NOMO-1 (cell line): Measurements from ENCODE around the gene SCAMP5.

ENCODE experiments used
- DNase-seq, 2 experiments: peaks; one replicate each; lab custom pipeline; 2025; ENCODE audit not compliant: unreplicated experiment in 2 of 2; lab: John Stamatoyannopoulos, UW

The SCAMP5 gene, protein sequence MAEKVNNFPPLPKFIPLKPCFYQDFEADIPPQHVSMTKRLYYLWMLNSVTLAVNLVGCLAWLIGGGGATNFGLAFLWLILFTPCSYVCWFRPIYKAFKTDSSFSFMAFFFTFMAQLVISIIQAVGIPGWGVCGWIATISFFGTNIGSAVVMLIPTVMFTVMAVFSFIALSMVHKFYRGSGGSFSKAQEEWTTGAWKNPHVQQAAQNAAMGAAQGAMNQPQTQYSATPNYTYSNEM

DNA sequence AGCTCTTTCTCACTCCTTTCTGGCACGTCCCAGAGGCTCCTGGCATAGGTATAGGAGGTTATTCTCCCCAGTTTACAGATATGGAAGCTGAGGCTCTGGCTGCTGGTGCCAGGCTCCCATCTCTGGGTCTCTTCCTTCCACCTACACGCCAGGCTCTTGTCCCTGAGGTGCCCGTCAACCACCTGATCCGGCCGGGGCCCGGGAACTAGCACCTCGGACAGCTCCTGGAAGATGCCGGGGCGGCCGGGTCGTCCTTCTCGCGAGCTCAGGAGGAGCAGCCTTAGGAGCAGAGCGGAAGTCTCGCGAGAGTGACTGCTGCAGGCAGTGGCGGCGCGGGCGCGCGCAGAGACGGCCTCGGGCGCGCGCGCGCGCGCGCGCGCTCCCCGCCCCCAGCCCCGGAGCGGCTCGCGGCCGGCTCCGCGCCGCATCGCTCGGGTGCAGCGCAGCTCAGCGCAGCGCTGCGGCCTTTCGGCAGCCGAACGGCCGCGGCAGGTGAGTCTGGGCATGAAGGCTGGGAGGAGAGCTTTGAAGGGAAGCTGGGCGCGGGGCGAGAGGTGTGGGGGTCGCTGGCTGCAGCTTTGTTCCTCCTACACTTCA, at the start of gene SCAMP5:
Gene SCAMP5 (plus strand): TSS at position 382 of the 597 bp plus-strand sequence. CDS start 16,277 bp downstream, outside the sequence.
- DNase-seq = peak; percentile 76 to 88

DNA sequence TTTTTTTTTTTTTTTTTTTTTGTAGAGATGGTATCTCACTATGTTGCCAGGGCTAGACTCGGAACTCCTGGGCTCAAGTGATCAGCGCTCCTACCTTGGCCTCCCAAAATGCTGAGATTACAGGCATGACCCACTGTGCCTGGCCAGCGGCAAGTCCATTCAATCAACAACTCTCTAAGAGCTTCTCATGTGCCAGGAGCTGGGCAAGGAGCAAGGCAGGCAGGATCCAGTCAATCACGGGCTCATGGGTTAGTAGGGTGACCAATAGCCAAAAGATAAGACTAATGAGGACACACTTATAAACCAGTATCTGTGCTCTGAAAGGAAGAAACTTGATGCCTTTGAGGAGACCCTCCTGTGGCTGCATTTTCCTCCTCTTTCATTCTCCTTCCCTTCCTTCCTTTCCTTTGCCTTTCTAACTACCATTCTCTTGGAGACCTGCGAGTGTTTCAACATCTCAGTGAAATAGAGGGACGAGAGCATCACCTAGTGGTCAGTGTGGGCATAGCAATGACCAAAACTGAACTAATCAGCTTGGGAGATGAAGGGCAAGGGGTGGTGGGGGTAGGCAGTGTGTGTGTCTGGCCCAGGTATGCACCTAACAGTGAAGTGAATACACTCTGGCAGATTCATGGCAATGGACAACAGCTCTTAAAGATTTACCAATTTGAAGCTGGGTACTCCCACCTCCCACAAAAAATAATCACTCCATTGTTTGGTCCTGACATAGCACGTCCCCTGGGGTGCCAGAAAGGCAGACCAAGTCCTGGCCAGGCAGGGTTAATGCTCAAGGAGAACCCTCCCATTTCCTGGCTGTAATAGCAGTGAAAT, 45.1 kb upstream of the SCAMP5 start:
- peak; percentile 26 to 60 for DNase-seq

DNA sequence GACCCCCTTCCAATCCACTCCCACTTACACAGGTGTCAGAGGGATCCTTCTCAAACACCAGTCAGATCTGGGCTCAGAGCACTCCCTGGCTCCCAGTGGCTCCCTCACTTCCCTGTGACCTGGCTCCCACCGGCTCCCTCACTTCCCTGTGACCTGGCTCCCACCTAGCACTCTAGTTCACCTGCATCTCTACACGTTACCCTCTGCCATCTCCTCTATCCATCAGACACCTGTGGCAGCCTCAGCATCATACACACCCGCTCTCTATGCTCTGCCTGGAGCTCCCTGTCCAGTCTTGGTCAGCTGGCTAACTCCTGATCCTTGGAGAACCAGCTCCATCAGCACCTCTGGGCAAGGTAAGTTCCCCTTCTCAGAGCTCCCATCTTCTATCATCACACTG, 44.4 kb upstream of the SCAMP5 start:
- no peak for DNase-seq

DNA sequence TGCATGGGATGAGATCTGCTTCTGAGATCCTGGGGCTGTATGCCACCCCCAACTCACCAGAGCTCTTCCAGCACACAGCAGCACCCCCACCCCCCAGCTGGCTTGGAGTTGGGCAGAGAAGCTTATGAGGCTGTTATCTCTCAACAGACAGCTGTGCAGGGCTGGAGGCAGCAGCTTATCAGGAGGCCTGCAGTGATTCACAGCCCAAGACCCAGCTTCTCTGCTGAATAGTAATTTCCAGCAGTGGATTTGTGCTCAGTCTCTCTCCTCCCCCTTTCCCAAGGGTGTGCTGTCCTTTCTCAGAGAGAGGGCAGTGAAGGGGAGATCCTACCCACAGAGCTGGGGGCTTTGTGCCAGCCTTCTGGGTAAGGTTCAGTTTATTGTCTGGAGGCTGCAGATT, 40.8 kb upstream of the SCAMP5 start:
- no peak for DNase-seq

DNA sequence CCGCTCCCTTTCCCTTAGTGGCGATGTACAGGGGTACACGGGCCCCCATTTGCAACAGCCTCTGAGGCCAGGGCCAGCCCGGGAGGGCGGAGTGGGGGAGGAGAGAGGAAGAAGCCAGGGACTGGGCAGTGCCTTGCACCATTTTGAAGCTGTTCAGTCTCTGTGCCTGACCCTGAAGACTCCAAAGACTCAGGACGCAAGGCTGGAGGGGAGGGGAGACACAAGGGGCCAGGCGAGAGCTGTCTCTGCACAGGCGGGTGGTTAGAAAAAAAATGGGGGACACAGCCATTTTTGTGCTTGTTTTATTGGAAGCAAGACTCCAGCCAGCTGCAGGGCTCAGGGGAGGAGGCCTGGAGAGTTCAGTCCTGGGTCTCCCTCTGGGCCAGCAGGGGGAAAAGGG, 40.3 kb upstream of the SCAMP5 start:
- no peak for DNase-seq

DNA sequence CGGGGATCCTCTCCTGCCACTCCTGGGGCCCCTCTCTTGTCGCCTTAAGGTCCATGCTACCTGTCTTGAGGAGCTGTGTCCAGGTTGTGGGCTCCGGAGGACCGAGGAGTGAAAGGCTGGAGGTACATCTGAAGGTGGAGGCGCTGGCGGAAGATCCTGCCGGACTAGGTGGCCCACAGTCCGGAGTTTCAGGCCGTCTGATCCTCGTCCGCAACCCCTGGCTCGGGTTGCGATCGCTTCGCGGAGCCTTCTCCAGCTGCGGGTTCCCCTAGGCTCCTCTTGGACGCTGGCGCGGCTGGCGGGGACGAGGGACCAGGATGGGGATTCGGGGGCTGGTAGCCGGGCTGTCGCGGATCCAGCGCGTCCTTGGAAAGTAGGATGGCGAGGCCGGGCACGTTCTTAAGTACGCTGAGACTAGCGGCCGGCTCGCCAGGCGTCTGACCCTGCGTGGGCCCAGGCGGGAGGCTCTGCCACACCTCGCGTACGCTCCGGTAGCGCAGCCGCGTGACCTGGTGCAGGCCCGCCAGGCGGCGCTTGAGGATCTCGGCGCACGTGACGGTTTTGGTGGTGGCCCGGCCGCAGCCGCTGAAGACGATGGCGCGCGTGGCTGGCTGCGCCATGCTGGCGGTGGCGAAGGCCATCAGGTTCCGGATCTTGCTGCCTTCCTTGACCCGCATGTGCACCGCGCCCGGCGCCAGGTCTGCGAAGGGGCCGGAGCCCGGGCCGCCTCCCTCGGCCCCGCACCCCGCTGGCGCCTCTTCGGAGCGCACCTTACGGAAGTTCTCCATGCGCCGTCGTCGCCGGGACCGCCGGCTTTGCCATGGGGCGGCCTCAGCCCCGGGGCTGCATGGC, 39.3 kb upstream of the SCAMP5 start:
- peak; percentile 48 to 50 for DNase-seq

DNA sequence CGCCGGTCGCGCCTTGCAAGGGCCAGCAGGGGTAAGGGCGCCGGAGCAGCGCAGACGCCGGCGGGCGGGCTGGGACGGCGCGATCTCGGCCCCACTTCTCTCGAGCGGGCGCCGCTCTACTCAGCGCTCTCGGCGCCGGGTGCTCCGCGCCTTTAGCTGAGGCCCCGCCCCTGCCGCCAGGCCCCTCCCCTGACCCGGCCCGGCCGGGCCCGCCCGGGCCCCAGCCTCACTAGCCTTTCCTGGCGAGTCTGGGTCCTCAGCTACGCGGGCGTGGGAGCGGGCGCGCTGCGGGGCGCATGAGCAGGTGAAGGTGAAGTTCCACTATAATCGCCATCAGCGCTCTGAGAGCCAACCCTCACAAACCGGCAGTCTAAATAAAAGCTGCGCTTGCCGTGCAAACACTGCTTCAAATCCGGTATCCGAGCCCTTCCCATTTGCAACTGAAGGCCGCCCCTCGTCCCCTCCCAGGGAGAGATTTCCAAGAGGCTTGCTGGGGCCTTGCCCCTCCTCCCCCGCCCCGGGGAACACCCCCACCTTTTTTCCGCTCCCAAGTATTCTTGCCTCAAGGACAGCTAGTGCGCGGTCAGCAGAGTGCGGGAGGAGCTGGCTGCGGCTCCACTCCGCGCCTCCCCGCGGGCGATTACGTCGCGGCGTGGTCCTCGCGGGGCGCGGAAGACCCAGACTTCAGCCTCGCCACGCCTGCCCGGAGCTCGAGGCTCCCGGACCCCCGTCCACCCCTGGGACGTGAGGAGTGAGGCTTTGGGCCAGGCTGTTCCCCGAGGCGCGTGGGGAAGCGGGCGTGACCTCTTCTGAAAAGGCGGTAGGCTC, 38.5 kb upstream of the SCAMP5 start, which contains the start of gene RPP25:
Gene RPP25 (minus strand): TSS at position 125 of the 828 bp plus-strand sequence. CDS start 189 bp downstream, outside the sequence.
- peak; percentile 60 to 63 for DNase-seq

DNA sequence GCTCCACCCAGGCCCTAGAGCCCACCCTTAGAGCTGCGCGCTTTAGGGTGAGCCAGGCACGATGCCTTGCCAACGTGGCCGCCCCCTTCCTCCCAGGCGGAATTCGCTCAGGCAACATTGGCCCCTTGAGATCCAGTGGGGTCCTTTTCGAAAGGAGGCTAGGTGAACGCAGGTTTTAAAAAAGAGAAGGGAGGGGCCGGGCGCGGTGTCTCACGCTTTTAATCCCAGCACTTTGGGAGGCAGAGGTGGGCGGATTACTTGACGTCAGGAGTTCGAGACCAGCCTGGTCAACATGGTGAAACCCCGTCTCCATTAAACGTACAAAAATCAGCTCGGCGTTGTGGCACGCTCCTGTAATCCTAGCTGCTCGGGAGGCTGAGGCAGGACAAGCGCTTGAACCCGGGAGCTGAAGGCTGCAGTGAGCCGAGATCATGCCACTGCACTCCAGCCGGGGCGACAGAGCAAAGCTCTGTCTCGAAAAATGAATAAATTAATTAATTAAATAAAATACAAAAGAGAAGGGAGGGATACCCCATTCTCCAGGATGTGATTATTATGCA, 37.8 kb upstream of the SCAMP5 start:
- DNase-seq = no peak

DNA sequence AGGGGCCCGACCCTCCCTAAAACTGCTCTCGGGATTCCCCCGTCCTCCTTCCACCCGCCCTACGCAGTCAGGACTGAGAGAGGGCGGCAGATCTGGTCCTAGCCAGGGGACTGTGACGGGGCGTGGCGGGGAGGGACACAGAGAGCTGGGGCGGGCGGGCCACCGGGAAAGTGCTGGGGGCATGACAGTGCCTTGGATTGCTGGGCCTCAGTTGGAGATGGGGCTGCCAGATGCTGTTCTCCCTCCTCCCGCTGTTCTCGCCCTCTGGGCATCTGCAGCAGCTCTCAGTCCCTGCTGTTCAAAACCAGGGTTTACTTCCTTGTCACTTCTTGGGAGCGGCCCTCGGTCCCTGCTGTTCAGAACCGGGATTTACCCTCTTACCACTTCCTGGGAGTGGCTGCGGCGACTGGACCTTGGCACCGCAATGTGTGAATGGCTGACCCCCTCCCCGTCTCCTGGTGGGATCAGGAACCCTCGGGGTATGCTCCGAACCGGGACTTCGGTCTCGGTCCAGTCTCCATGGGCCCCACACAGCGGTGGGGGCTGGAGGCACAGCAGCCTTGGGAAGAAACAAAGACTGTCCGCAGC, 36.9 kb upstream of the SCAMP5 start:
- DNase-seq = no peak

DNA sequence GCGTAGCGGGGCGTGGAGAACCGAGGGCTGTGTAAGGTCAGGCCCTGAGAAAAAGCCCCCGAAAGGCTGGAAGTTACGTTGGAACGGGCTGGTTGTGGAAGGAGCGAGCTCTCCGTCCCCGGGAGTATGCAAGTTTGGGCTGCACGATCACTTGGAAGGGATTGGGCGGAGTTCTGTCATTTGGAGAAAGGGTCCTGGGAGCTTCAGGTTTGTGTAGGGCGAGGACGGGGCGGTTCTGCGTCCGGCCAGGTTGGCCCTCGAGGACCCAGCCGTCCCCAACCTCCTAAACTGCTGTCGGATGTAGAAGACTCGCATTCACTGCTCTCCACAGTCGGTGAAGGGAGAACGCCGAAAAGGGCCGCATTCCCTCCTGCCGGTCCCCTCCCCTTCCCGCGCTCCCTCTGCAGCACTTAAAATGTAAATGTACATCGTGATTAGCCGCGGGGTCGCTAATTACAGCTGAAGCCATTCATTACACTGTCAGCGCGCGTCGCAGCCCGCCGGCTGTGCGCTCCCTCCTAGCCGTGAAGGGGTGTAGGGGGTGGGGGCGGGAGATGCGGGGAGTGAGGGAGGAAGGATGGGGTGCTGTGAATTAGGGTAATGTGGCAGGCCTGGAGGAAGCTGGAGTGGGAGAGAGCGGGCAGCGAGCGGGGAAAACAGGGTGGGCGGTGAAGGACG, 36.3 kb upstream of the SCAMP5 start:
- no peak for DNase-seq

DNA sequence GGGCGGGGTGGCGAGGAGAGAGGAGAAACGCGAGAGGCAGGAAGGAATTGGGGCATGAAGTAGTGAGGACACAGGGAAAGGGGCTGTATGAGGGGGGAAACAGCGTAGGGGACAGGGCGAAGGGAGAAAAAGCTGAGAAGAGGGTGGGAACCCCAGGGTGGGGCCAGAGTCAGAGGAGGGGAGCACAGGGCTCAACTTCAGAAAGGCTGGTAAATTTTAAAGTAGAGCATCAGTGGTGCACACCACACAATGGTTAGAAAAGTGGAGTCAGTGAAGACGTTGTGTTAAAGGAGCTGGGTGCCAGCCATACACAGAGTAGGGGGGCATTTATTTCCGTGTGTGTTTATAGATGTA, 35.8 kb upstream of the SCAMP5 start:
- no peak for DNase-seq

DNA sequence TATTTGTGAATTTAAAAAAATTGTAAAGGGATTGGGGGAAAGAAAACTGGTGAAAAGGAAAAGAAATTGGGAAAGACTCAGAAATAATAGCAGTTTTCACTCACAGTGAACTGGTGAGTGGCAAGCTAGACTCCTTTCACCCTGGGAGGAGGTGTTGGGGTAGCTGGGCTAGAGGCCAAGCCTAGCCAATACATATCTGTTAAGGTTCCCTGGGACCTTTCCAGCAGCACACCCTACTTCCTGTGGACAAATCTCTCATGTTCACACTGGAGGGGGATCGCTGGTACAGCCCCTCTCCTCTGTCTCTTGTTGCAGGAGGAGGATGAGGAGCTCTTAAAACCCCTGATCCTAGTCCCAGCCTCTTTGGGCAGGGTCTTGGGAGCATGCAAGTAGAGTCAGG, 35.1 kb upstream of the SCAMP5 start:
- no peak for DNase-seq

DNA sequence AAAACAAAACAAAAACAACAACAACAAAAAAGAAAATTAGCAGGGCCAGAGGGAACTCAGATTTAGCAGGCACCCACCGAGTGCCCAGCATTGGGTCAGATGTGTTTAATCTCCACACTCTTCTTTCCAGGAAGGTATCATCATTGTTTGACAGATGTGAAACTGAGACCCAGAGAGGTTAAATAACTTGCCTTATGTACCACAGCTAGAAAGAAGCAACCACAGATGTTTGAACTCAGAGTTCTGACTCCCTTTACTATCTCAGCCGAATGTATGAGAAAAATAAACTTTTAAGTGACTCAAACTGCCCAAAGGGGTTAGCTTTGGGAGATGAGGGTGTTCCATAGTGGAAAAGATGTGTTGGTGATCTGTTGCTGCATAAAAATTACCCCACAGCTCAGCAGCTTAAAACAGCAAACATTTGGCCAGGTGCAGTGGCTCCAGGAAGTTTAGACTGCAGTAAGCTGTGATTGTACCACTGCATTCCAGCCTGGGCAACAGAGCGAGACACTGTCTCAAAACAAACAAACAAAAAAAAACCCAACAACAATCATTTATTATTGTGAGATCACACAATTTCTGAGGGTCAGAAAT, 34.3 kb upstream of the SCAMP5 start:
- DNase-seq = no peak

DNA sequence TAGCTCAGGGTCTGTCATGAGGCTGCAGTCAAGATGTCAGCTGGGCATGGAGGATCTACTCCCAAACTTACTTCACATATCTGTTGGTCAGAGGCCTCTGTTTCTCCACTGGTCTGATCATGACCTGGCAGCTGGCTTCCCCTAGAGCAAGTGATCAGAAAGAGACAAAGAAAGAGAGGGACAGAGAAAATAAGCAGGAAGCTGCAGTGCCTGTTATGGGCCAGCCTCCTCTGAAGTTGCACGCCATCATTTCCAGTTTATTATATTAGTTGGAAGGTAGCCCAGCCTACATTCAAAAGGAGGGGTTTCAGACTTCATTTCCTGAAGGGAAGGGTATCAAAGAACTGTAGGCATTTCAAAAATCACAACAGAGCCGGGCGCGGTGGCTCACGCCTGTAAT, 33.7 kb upstream of the SCAMP5 start:
- DNase-seq = no peak

DNA sequence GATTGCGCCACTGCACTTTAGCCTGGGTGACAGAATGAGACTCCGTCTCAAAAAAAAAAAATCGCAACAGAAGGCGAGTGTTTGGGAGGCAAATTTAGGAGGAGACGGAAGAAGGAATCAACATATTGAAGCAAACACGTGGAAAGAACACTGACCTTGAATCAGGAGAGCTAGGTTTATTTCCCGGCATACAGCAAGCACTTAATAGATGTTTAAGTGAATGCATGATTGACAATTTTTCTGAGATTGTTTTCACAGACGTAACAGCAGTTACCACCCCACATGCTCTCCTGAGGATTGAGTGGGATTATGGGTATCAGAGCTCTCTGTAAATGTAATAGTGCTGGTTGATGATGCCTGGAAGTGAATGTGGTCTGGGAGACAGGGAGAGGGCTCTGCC, 33.1 kb upstream of the SCAMP5 start:
- no peak for DNase-seq

DNA sequence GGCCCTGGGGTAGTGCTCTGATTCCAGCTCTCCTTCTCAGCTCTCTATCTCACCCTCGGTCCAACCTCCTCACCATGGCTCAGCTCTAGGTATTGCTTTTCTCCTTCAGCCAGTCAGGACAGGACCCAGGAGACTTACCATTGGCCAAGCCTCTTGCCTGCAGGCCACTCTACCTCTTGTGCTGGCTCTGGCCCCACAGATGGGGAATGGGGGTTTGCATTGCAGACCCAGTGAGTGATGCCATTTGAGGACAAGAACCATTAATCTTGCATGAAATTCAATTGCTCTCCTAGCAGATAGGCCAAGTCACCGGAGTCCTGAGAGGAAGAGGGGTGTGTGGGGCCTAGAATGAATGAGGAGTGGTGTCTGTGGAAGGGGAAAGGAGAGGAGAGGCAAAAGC, 32.7 kb upstream of the SCAMP5 start:
- DNase-seq = no peak

DNA sequence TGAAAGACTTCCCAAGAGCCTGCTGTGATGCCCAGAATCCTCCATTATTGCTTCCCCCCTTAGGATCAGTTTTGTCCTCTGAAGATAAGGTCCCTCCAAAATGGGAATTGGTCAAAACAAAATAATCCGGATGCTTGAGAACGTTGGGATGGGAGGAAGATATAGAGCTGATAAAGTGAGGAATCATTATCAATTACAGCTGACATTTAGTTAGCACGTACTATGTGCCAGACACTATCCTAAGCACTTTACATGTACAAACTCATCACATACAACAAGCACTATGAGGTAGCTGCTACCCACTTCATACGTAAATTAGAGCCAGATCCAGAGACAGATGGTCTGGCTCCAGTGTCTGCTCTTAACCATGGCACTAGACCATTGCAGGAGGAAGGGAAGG, 32.1 kb upstream of the SCAMP5 start:
- DNase-seq = no peak

DNA sequence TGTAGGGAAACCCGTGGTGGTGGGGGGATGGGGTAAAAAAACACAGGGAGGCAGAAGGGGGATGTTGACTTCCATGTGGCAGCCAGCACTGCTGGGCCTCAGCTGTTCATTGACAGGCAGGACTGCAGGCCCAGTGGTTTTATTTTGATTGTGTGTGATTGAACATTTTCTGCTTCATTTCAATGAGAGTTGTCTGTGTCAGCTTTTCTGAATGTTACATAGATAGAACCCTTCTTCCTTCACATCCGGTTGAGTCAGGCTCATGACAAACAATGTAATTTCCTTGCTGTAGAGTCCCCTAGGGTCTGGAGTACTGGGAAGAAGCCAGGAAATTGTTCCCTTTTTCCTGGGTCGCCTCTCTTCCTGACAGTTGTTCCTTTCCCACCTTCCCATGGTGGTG, 30.6 kb upstream of the SCAMP5 start:
- no peak for DNase-seq
